HFFc6 (cell line): ENCODE data around the gene MAP3K10. TPM values are rescaled to one million over a fixed set of nuclear protein-coding genes. Genes with fewer than 3 reads are reported as not detected.
"Not testable (repeated sequence)": the region's sequence is repeated elsewhere in the genome, so short reads cannot be mapped to it uniquely, and the experiment has no call there.

ENCODE experiments used
- DNase-seq: peaks from one replicate; pipeline ENCODE4 v3.0.0-alpha.2; 2018
- H3K27ac Mint-ChIP-seq: 2 replicates; pipeline ENCODE4 v1.8.0; 2020; ENCODE audit warnings: mild to moderate bottlenecking, mixed read lengths
- H3K27me3 Mint-ChIP-seq: 2 replicates; pipeline ENCODE4 v1.8.0; 2021; ENCODE audit warnings: mild to moderate bottlenecking, moderate library complexity, mixed read lengths; ENCODE audit not compliant: insufficient read depth
- H3K36me3 Mint-ChIP-seq: 2 replicates; pipeline ENCODE4 v1.8.0; 2021; ENCODE audit warnings: low read depth, mixed read lengths
- H3K4me1 Mint-ChIP-seq: 2 replicates; pipeline ENCODE4 v1.8.0; 2020; ENCODE audit warnings: low read depth, mixed read lengths
- H3K4me3 Mint-ChIP-seq: 2 replicates; pipeline ENCODE4 v1.8.0; 2020; ENCODE audit warnings: mild to moderate bottlenecking, moderate library complexity, mixed read lengths
- H3K9me3 Mint-ChIP-seq: 2 replicates; pipeline ENCODE4 v1.8.0; 2020; ENCODE audit warnings: mild to moderate bottlenecking, mixed read lengths
- long read RNA-seq: library from polyadenylated mRNA; unstranded; transcript quantifications from one replicate; pipeline ENCODE4 v2.0.0, GENCODE V29; 2019
- total RNA-seq, 6 experiments: library from RNA; stranded (reverse); fragmentation: NEBNext Ultra II Directional; extraction: Animal tissue kit (Norgen Biotek cat#: 25700); gene quantifications; 2 replicates in 1 of 6; 3 replicates in 5 of 6; pipeline ENCODE4 v1.2.3, GENCODE V29; 2021
- TF ChIP-seq, protein P1 (sequence below): fragments of 200-600 bp; sonication (generic); IDR thresholded peaks from 2 replicates; pipeline ENCODE4 v1.5.0; 2021; ENCODE audit warnings: antibody characterized with exemption, mild to moderate bottlenecking

The MAP3K10 gene
- 10 to 100 TPM; 10.7 to 14.9 (median 11.3) TPM for total RNA-seq
- long read RNA-seq: 0 reads

DNA sequence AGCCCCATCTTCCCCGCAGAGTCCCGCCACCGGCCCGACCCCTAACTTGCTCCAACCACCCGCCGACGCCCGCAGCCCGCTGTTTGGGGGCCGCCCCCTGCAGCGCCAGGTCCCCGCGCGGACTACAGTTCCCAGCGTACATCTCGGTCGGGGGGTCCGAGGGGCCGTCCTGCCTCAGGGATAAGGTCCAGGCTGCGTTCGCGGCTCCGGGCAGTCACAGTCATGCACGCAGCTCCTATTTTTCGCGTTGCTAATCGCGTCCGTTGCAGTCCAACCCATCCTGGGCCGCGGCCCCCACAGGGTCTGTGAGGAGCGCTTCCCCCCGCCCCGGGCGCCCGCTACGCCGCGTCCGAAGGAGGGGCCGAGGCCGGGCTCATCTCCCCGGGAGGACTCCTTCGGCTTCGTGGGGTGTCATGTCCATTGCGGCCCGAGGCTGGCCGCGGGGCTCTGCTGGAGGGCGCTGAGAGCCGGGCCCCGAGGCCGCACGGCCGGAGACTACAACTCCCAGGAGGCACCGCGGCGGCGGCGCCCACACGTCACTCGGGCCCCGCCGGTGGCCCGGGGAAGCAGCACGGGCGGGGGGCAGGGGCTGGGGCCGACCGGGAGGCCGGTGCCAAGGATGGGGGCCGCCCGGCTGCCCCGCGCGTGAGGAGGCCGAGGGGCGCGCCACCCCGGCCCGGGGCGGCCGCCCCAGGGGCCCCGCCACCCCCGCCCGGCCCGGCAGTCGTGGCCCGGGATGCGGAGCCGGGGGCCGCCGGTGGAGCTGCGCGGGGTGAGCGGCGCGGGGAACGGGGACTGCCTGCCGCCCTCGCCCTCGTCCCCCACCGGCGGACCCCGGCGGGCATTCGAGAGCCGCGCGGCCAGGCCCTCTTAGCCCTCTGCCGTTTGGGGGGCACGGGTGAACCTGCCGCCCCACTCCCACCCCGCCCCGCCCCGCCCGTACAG, at the start of gene MAP3K10:
MAP3K10 (plus strand) TSS at position 536 of the 945 bp plus-strand sequence. CDS start 606 bp downstream, outside the sequence.
- Mint-ChIP-seq H3K4me1 (peaks cover 41% of the 10 kb centered on the region), H3K4me3 (peak within 1 kb of the TSS; percentile 92), H3K27ac (peak within 1 kb of the TSS; percentile 95), H3K27me3 (no peaks in the 10 kb centered on the region; the same call in 1 of the 2 replicates), H3K36me3 (peaks cover 5% of the 10 kb centered on the region; the same call in 1 of the 2 replicates), H3K9me3 (no peaks in the 10 kb centered on the region)
- peak; percentile 49 for DNase-seq
- TF ChIP-seq, protein P1, sequence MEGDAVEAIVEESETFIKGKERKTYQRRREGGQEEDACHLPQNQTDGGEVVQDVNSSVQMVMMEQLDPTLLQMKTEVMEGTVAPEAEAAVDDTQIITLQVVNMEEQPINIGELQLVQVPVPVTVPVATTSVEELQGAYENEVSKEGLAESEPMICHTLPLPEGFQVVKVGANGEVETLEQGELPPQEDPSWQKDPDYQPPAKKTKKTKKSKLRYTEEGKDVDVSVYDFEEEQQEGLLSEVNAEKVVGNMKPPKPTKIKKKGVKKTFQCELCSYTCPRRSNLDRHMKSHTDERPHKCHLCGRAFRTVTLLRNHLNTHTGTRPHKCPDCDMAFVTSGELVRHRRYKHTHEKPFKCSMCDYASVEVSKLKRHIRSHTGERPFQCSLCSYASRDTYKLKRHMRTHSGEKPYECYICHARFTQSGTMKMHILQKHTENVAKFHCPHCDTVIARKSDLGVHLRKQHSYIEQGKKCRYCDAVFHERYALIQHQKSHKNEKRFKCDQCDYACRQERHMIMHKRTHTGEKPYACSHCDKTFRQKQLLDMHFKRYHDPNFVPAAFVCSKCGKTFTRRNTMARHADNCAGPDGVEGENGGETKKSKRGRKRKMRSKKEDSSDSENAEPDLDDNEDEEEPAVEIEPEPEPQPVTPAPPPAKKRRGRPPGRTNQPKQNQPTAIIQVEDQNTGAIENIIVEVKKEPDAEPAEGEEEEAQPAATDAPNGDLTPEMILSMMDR: no peak

DNA sequence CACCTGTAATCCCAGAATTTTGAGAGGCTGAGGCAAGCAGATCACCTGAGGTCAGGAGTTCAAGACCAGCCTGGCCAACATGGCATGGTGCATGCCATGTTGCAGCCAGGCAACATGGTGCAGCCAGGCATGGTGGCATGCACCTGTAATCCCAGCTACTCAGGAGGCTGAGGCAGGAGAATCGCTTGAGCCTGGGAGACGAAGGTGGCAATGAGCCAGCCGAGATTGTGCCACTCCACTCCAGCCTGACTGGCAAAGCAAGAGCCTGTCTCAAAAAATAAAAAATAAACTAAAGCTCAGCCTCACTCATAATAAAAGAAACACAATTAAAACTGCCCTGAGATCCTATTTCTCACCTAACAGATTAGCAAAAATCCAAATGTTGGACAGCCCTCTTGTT, 49.7 kb upstream of the MAP3K10 start:
- H3K27me3 Mint-ChIP-seq: peaks cover 13% of the 10 kb centered on the region; the same call in 1 of the 2 replicates
- H3K4me3 Mint-ChIP-seq: no peak overlapping the region
- no peak for DNase-seq
- no peak overlapping the region for H3K27ac Mint-ChIP-seq
- TF ChIP-seq, protein P1: no peak
- no peaks in the 10 kb centered on the region for H3K36me3 Mint-ChIP-seq
- H3K4me1 Mint-ChIP-seq: peaks cover 11% of the 10 kb centered on the region; the same call in 1 of the 2 replicates
- H3K9me3 Mint-ChIP-seq: no peaks in the 10 kb centered on the region

DNA sequence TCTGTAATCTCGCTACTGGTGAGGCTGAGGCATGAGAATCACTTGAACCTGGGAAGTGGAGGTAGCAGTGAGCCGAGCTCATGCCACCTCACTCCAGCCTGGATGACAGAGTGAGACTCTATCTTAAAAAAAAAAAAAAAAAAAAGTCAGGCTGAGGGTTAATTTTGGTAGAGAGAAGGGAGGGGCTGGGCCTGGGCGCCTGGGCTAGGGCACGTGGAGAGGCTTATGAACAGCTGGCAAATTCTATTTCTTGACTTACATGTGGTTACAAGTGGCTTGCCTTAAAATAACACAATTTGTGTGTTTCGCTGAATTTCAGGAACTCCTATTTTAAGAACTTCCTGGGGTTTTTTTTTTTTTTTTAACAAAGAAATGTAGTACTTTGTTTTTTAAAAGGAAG, 47.6 kb upstream of the MAP3K10 start:
- DNase-seq: no peak
- Mint-ChIP-seq H3K9me3 (no peaks in the 10 kb centered on the region), H3K4me1 (peaks cover 26% of the 10 kb centered on the region), H3K4me3 (no peak overlapping the region), H3K27ac (no peak overlapping the region), H3K36me3 (no peaks in the 10 kb centered on the region), H3K27me3 (peaks cover 2% of the 10 kb centered on the region; the same call in 1 of the 2 replicates)
- TF ChIP-seq, protein P1: no peak

GRCh38 chr19:40144151-40144550, 47.1 kb upstream of the MAP3K10 start:
- no peaks in the 10 kb centered on the region for H3K9me3 Mint-ChIP-seq
- peaks cover 2% of the 10 kb centered on the region; the same call in 1 of the 2 replicates for H3K27me3 Mint-ChIP-seq
- TF ChIP-seq, protein P1: no peak
- H3K4me3 Mint-ChIP-seq: no peak overlapping the region
- no peak overlapping the region for H3K27ac Mint-ChIP-seq
- H3K36me3 Mint-ChIP-seq: no peaks in the 10 kb centered on the region
- DNase-seq: no peak
- peaks cover 26% of the 10 kb centered on the region for H3K4me1 Mint-ChIP-seq

DNA sequence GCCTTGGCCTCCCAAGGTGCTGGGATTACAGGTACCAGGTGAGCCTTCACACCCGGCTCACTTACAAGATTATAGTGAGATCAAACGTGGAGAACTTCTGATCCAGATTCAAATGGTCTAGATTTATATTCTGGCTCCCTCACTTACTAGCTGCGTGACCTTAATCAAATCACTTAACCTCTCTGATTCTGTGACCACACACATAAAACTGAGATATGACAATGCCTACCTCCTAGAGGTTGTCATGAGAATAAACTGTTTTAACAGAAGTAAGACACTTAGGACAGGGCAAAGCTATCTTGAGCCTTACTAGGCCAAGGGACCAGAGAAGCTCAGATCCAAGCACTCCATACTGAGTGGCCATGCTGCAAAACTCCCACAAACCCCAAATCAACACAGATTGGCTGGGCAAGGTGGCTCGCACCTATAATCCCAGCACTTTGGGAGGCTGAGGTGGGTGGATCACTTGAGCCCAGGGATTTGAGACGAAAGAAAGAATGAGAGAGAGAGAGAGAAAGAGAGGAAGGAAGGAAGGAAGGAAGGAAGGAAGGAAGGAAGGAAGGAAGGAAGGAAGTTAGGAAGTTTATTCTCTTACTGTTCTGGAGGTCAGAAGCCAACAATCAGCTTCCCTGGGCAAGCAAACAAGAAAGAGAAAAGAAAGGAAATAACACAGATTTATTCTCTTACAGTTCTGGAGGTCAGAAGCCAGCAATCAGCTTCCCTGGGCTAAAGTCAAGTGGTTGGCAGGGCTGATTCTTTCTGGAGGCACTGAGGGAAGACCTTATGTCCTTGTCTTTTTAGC, 46.1 kb upstream of the MAP3K10 start:
- no peaks in the 10 kb centered on the region for H3K9me3 Mint-ChIP-seq
- H3K27me3 Mint-ChIP-seq: peaks cover 2% of the 10 kb centered on the region; the same call in 1 of the 2 replicates
- DNase-seq: no peak
- no peaks in the 10 kb centered on the region for H3K36me3 Mint-ChIP-seq
- TF ChIP-seq, protein P1: peak; percentile 16; the same call in 1 of the 2 replicates
- peaks cover 33% of the 10 kb centered on the region for H3K4me1 Mint-ChIP-seq
- no peak overlapping the region for H3K4me3 Mint-ChIP-seq
- H3K27ac Mint-ChIP-seq: no peak overlapping the region

DNA sequence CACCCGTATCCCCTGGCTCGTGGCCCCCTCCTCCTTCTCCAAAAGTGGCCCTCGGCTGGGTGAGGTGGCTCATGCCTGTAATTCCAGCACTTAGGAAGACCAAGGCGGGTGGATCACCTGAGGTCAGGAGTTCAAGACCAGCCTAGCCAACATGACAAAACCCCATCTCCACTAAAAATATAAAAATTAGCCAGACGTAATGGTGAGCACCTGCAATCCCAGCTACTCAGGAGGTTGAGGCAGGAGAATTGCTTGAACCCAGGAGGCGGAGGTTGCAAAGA, 45.5 kb upstream of the MAP3K10 start:
- H3K4me3 Mint-ChIP-seq, H3K27ac Mint-ChIP-seq, DNase-seq, H3K36me3 Mint-ChIP-seq, H3K27me3 Mint-ChIP-seq, H3K9me3 Mint-ChIP-seq: not testable (repeated sequence)
- H3K4me1 Mint-ChIP-seq: peaks cover 33% of the 10 kb centered on the region
